Measurements from ENCODE around the gene PRCP.

- TF ChIP-seq CTCF (IDR thresholded peaks at IDR 0.05; ENCODE audit: insufficient read depth, low read length, poor library complexity, severe bottlenecking) (no peak), EZH2phosphoT487 (conservative IDR thresholded peaks at IDR 0.05; ENCODE audit: low read length) (no peak)
Measured at GRCh38 chr11:82843057-82843795, 57.0 kb downstream of the PRCP start.
